ENCODE results near the gene CDYL.

Gene CDYL

DNA sequence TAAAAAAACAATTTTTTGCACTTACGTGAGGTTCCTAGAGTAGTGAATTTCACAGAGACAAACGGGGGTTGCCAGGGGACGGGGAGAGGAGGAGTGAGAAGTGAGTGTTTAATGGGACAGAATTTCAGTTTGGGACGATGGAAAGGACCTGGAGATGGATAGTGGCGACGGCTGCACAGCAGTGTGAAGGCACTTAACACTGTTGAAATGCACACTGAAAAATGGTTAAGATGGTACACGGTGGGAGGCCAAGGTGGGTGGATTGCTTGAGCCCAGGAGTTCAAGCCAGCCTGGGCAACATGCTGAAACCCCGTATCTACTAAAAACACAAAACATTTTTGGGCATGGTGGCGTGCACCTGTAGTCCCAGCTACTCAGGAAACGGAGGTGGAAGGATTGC is 196.2 kb downstream of the CDYL start:
- intact Hi-C loops (cut with DNase I; ENCODE audit: low total_unique reads), result no loop called here
- H3K27ac ChIP-seq, result no peak overlapping the region
- TF ChIP-seq CTCF (IDR thresholded peaks at IDR 0.05), result no peak

DNA sequence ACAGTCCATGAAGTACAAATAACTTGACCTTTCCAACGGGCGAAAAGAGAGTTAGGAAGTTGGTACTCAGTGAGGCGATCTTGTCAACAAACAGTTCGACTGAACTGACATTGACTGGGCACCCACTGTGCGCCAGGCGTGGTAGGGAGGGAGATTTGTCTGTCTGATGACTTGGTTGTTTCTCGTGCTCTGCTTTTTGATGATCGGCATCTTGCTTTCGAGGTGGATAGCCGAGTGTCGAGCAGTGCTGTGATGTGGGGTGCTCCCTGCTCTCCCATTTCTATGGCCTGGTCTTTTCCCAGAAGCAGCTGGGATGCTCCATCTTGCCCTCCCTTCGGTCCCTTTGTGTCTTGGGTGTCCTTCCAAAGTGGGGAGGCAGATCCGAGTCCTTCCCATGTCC is 197.2 kb downstream of the CDYL start:
- no peak for TF ChIP-seq CTCF (IDR thresholded peaks at IDR 0.05)
- intact Hi-C loops (cut with DNase I; ENCODE audit: low total_unique reads), result no loop called here
- no peak for DNase-seq

More for the DNA sequence above, 196.2 kb downstream of the CDYL start:
- Histone ChIP-seq H3K36me3 (no peaks in the 10 kb centered on the region), H3K4me3 (no peak overlapping the region), H3K27me3 (no peaks in the 10 kb centered on the region), H3K4me1 (peaks cover 0 to 22% (median 15%) of the 10 kb centered on the region in 4 donors), H3K9me3 (no peaks in the 10 kb centered on the region)
- DNase-seq, result no peak

DNA sequence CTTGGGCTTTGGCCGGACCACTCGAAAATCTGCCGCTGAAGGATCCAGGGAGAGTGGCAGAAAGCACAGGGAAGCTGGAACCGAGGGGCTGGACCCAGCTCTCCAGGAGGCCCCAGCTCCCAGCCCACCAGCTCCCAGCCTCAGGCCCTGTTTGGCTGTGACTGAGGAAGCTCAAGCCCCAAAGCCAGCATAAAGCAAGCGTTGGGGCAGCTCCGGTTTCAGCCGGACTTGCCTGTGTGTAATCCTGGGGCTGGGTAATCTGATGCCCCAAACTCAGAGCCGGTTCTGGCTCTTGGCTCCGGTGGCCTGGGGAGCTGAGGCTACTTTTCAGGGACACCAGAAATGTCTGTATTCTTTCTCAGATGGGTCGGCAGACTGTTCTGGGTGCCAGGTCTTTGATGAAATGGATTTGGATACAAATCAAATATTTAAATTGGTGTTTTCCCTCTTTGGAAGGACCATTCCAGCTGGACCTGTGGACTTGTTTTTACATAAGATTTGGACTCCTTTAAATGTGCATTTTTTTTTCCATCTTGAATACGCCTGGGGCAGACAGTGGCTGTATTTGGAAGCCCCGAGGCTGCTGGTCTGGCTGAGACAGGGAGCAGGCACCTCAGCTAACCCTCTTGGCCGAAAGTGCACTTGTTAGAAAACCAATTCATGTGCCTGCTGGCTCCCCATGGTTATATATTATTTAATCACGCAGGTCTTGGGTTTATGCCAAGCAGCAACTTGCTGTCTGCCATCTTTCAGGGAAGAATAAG is 198.0 kb downstream of the CDYL start:
- Histone ChIP-seq H3K9me3 (peaks cover 0 to 7% (median 0%) of the 10 kb centered on the region in 3 donors), H3K27ac (peak overlapping the region; percentile 59 to 71), H3K4me1 (peaks cover 0 to 22% (median 15%) of the 10 kb centered on the region in 4 donors), H3K4me3 (peak overlapping the region in 1 of 2 donors; percentile 1), H3K36me3 (no peaks in the 10 kb centered on the region), H3K27me3 (no peaks in the 10 kb centered on the region)
- no peak for TF ChIP-seq CTCF (IDR thresholded peaks at IDR 0.05)
- intact Hi-C loops (cut with DNase I; ENCODE audit: low total_unique reads), result no loop called here
- DNase-seq, result peak; percentile 33 to 80

More for the DNA sequence above, 197.2 kb downstream of the CDYL start:
- H3K4me3 ChIP-seq, result no peak overlapping the region
- H3K36me3 ChIP-seq, result no peaks in the 10 kb centered on the region
- H3K9me3 ChIP-seq, result no peaks in the 10 kb centered on the region
- H3K27ac ChIP-seq, result peak overlapping the region; percentile 59 to 71
- H3K27me3 ChIP-seq, result no peaks in the 10 kb centered on the region
- H3K4me1 ChIP-seq, result peaks cover 0 to 22% (median 15%) of the 10 kb centered on the region in 4 donors

GRCh38 chr6:4974962-4975361 is 198.8 kb downstream of the CDYL start:
- no peaks in the 10 kb centered on the region for H3K36me3 ChIP-seq
- no peaks in the 10 kb centered on the region for H3K27me3 ChIP-seq
- peaks cover 0 to 22% (median 15%) of the 10 kb centered on the region in 4 donors for H3K4me1 ChIP-seq
- peak overlapping the region; percentile 59 to 71 for H3K27ac ChIP-seq
- DNase-seq, result no peak
- TF ChIP-seq CTCF (IDR thresholded peaks at IDR 0.05), result no peak
- H3K4me3 ChIP-seq, result no peak overlapping the region
- peaks cover 0 to 15% (median 0%) of the 10 kb centered on the region in 3 donors for H3K9me3 ChIP-seq
- intact Hi-C loops (cut with DNase I; ENCODE audit: low total_unique reads), result no loop called here

- no peak for TF ChIP-seq CTCF (IDR thresholded peaks at IDR 0.05)
- Histone ChIP-seq H3K9me3 (peaks cover 0 to 15% (median 0%) of the 10 kb centered on the region in 3 donors), H3K4me3 (no peak overlapping the region), H3K36me3 (no peaks in the 10 kb centered on the region), H3K4me1 (peaks cover 0 to 21% (median 14%) of the 10 kb centered on the region in 4 donors), H3K27me3 (no peaks in the 10 kb centered on the region), H3K27ac (no peak overlapping the region)
- no peak for DNase-seq
- intact Hi-C loops (cut with DNase I; ENCODE audit: low total_unique reads), result no loop called here
Measured at GRCh38 chr6:4975506-4975905, 199.3 kb downstream of the CDYL start.
